PC-9 (cell line): ENCODE results near the gene PTPRR.

Source experiments
- EZH2 ChIP-seq: fragments of 200-600 bp; sonication (generic); IDR thresholded peaks from 2 replicates; pipeline ENCODE4 v1.8.0; 2017; ENCODE audit warnings: antibody characterized with exemption, low read depth
- TF ChIP-seq, protein P1 (sequence below): fragments of 200-600 bp; sonication (generic); conservative IDR thresholded peaks from 2 replicates; pipeline ENCODE4 v1.6.1; 2017; ENCODE audit warnings: mixed run types, antibody characterized with exemption, mild to moderate bottlenecking, moderate library complexity

GRCh38 chr12:70919597-70920035 is 922 bp downstream of the PTPRR start:
- TF ChIP-seq, protein P1, sequence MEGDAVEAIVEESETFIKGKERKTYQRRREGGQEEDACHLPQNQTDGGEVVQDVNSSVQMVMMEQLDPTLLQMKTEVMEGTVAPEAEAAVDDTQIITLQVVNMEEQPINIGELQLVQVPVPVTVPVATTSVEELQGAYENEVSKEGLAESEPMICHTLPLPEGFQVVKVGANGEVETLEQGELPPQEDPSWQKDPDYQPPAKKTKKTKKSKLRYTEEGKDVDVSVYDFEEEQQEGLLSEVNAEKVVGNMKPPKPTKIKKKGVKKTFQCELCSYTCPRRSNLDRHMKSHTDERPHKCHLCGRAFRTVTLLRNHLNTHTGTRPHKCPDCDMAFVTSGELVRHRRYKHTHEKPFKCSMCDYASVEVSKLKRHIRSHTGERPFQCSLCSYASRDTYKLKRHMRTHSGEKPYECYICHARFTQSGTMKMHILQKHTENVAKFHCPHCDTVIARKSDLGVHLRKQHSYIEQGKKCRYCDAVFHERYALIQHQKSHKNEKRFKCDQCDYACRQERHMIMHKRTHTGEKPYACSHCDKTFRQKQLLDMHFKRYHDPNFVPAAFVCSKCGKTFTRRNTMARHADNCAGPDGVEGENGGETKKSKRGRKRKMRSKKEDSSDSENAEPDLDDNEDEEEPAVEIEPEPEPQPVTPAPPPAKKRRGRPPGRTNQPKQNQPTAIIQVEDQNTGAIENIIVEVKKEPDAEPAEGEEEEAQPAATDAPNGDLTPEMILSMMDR: no peak
- no peak for TF ChIP-seq EZH2
